Lung microvascular endothelial cell (primary cell): ENCODE data around the gene UBE2J2. TPM values are rescaled to one million over a fixed set of nuclear protein-coding genes. Genes with fewer than 3 reads are reported as not detected.

Experiments
- DNase-seq, 2 donors: peaks; one replicate each; pipeline versions ENCODE4 v3.0.0 to v3.0.0-alpha.2; 2010; ENCODE audit warnings: low read depth in 2 of 2
- total RNA-seq: library from RNA; depleted of rRNA; stranded (reverse); fragments of >200 nt; gene quantifications from 2 replicates; pipeline ENCODE4 v1.2.1, GENCODE V29; 2014

The UBE2J2 gene
- total RNA-seq, 1 donor from 2014 or later = 34.9 TPM

DNA sequence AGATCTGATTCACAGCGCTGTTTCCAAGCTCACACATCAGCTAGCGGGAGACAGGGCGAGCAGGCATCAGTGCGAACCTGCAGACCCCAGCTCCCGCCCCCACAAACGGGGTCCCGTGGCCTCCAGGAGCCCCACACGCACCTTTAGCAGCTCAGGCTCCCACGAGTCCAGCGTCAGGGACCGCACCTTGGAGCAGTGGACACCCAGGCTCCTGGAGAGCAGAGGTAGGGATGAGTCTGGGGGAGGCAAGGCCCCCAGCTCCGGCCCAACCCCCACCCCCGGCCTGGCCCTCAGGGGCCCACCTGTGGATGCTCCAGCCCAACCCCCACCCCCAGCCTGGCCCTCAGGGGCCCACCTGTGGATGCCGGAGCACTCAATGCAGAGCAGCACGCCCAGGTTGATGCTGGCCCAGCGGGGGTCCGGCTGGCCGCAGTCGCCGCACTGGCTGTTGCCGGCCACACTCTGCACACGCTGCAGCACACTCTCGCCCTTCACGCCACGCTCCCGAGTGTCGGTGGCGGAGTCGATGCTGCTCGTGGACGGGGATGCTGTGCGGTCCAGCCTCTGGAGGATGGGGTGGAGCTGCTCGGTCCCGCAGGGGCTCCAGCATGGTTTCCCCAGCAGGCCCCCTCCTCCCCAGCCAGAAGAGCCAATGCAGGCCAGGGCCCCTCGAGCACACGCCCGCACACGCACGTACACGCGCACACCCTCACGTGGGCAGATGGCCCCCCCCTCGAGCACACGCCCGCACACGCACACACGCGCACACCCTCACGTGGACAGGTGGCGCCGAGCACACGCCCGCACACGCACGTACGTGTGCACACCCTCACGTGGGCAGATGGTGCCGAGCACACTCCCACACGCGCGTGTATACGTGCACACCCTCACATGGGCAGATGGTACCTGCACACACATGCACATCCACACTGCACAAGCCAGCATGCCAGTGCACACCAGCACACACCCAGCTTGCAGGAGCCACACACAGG is 22.7 kb upstream of the UBE2J2 start:
- no peak for DNase-seq

DNA sequence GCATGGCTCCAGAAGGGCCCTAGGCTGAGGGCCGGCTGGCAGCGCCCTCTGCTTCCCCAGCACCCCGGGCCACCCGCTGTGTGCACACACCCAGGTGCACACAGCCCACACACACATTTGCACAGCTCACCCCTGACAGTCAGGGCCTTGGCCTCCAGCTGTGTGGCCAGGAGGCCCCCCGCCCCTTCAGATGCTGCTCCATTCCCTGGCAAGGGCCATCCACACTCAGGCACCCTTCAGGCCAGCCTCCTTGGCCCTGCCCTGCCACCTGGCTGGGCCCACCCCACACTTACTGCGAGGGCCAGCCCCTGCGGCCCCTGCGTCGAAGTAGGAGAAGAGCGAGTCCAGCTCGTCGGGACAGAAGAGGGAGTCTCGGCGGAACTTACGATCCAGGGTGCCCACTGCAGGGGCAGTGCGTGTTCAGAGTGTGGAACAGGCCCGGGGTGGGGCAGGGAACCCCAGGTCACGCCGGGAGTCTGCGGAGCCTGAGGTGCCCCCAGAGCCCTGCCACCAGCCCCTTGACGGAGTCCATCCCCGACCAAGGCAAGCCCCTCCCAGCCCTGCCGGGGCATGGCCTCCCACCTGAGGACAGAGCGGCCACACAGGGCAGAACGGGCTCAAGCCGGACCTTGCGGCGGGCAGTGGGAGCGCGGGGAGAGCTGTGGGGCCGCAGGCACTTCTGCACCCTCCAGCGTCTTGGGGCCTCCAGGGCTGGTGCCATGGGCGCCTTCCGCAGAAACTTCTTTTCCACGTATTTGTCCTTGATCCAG is 21.7 kb upstream of the UBE2J2 start:
- no peak for DNase-seq

DNA sequence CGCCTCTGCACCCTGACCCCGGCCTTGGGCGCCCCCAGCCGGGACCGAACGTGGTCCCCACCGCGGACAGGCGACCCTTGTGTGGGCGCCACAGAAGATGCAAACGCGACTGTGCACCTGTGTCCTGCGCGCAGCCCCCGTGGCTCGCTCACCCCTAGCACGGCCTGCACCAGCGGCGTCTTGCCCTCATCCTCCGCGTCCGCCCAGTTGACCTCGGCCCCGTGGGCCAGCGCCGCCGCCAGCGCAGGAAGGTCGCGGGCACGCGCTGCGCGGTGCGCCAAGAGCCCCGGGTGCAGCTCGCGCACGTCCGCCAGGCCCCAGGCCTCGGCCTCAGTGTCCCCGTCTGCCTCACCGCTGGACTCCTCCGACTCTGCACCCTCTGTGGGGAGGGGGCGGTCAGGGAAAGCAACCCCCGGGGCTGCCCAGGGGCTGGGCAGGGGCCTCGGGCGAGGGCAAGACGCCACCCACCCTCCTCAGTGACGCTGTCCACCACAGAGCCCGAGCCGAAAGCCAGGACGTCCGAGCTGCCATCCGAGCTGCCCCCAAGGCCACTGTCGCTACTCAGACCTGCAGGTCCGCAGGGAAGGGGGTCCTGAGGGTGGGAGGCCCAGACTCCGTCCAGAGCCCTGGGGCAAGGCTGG is 20.7 kb upstream of the UBE2J2 start:
- no peak for DNase-seq

DNA sequence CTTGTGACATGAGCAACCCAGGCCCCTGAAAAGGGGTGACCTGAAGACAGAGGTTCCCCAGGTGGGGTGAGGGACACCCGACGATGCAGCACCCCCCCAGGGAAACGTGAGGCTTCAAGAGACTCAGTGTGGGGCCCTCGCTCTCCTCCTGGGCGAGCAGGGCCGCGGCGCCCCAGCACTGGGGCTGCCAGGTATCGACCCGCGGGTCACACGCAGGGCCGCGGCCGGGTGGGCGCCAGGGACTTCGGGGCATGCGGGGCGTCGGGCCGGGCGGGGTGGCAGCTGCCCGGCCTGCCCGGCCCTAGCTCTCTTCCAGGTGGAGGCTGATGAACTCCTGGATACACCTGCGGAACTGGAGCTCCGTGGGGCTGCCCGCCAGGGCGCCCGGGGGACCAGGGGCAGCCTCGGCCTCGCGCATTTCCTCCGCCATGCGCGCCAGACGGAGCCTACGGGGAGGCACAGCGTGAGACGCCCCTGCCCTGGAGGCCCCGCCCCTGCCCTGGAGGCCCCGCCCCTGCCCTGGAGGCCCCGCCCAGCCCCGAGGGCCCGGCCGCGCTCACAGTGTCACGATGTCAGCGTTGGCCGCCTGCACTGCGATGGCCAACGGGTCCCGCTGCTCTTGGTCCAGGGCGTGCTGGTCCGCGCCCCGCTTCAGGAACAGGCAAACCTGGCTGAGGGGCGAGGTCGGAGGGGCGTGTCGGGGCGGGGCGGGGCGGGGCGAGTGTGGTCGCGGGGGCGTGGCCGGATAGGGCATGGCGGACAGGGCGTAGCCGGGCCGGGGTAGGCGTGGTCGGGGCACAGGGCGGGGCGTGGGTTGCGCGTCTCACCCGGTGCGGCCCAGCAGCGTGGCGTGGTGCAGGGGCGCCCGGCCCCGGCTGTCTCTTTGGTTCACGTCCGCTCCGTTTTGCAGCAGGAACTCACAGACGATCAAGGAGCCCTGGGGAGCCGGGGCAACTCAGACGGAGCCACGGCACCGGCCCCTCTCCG is 19.9 kb upstream of the UBE2J2 start:
- peak in 1 of 2 donors; percentile 40 for DNase-seq

DNA sequence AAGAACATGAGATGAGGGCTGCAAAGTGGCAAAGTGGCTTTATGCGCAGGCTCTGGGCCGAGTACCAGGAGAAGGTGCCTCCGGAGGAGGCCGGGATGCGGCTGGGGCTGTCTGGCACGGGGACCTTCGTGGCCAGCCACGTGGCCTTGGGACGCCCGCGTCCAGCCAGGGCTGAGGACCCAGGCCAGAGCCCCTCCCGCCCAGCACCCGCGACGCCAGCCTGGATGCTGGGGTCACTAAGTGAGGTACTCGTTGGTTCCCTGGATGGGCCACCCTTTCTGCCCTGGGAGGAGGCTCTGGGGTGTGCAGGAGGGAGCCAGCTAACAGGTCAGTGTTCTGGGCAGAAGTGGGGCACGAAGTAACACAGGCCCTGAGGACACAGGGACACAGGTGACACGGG is 19.2 kb upstream of the UBE2J2 start:
- no peak for DNase-seq

DNA sequence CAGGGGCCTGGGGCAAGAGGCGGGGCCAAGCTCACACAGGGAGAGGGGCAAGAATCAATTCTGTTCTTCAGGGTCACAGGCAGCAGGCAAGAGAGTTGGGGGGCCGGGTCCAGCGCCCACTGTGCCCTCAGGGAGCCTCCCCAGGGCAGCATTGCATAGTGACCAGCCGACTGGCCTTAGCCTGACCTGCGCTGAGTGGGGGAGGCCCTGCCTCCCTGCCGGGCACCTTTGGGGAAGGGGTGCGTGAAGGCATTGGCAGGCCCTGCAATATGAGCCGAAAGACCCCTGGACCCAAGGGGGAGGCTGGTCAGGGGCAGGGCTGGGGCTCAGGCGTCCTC is 18.8 kb upstream of the UBE2J2 start:
- DNase-seq = no peak

DNA sequence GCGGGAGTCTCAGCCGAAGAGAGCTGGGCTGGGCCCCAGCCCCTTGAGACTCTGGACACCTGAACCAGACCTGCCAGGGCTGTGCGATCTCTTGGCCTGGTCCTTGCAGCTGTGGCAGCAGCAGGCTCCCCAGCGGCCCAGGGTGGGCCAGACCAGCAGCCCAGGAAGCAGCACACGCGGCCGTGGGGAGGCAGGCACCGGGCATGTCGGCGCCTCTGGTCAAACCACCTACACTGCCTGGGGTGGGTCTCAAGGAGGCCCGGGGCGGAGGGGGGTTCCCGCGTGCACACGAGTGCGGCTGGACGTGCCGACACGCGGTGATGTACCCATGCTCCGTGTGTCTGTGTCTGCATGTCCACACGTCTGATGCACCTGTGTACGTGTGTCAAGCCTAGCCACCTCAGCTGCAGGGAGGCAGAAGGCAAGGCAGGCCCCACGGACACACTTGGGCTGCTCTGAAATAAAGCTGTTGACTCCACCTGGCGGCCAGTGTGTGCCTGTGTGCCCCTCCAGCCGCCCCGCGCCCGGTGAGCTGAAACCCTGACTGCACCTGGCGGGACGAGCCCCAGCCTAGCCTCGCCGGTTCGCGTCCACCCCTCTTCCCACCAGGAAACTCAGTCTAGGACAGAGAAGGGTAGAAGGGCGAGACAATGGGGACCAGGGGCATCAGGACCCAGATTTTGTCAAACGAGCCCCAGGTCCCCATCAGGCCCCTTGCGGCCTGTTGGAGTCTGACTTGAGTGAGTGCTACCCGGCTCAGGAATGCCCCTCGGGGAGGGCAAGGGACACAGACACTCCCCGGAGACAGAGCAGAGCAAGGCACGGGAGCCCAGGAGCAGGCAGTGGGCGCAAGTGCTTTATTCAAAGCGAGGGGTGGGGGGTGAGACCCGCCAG is 18.1 kb upstream of the UBE2J2 start:
- peak; percentile 63 to 83 for DNase-seq

DNA sequence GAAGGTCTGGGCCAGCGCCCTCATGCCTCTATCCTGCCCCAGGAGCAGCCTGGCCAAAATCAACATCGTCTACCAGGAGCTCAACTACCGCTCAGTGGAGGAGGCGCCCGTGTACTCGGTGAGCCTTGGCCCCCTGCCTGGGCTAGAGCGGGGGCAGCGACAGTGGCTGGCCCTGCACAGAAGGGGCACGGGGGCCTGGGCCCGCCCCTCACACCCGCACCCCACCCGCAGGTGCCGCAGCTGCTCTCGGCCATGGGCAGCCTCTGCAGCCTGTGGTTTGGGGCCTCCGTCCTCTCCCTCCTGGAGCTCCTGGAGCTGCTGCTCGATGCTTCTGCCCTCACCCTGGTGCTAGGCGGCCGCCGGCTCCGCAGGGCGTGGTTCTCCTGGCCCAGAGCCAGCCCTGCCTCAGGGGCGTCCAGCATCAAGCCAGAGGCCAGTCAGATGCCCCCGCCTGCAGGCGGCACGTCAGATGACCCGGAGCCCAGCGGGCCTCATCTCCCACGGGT is 17.4 kb upstream of the UBE2J2 start:
- DNase-seq = no peak

DNA sequence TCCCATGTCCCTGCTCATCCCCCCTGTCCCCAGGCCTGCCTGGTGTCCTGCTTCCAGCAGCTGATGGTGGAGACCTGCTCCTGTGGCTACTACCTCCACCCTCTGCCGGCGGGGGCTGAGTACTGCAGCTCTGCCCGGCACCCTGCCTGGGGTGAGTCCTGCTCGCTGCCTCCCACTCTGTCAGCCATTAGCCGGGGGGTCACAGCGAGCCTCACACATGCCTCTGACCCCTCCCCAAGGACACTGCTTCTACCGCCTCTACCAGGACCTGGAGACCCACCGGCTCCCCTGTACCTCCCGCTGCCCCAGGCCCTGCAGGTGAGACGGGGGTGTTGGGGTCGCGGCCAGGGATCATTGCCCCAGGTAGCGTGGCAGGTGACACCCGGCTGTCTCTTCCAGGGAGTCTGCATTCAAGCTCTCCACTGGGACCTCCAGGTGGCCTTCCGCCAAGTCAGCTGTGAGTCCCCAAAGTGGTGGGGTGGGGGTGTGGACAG is 16.6 kb upstream of the UBE2J2 start:
- DNase-seq = peak; percentile 60 to 80

DNA sequence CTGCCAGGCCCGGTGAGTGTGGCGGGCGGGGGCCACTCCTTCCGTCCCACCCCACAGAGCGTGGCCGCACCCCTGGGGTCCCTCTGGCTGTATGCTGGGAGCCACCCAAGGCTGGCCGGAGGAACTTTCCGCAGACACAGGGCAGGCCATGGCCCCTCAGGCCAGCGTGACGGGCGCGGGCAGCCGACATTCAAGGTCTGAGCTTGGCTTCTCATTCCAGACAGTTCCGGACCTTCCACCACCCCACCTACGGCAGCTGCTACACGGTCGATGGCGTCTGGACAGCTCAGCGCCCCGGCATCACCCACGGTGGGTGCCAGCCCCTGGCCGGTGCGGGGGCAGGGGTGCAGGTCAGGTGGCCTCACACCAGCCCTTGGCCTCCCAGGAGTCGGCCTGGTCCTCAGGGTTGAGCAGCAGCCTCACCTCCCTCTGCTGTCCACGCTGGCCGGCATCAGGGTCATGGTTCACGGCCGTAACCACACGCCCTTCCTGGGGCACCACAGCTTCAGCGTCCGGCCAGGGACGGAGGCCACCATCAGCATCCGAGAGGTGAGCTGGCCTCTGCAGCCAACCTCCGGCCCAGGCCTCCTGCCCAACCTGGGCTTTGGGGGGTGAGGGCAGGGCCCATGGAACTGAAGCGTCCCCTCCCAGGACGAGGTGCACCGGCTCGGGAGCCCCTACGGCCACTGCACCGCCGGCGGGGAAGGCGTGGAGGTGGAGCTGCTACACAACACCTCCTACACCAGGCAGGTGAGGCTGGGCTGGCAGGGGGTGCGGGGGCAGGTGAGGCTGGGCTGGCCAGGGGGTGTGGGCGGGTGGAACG is 13.8 kb upstream of the UBE2J2 start:
- no peak for DNase-seq

DNA sequence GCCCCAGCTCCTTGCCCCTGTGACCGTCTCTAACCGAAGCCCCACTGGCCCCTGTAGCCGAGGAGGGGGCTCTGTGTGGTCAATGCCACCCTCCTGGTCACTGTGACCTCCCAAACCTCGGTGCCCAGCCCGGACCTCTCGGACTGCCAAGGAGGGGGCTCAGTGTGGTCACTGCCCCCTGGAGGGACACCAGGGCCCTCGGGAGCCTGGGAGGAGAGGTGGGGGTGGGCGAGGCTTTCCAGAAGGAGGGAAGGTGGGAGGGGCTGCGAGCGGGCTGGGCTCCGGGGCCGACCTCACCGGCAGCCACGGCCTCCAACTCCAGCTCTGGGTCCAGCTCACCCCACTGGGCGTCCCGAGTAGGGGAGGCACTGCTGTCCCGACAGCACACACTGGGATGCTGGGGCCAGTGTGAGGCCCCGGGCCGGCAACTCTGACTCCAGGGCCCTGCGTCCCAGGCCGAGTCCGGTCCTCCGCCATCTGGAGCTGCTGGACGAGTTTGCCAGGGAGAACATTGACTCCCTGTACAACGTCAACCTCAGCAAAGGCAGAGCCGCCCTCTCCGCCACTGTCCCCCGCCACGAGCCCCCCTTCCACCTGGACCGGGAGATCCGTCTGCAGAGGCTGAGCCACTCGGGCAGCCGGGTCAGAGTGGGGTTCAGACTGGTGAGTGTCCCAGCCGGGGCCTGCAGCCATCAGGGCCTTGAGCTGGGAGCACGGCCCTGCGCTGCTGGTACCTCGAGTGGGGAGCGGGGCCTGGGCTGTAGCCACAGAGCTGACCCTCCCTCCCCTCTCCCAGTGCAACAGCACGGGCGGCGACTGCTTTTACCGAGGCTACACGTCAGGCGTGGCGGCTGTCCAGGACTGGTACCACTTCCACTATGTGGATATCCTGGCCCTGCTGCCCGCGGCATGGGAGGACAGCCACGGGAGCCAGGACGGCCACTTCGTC is 12.9 kb upstream of the UBE2J2 start:
- no peak for DNase-seq

DNA sequence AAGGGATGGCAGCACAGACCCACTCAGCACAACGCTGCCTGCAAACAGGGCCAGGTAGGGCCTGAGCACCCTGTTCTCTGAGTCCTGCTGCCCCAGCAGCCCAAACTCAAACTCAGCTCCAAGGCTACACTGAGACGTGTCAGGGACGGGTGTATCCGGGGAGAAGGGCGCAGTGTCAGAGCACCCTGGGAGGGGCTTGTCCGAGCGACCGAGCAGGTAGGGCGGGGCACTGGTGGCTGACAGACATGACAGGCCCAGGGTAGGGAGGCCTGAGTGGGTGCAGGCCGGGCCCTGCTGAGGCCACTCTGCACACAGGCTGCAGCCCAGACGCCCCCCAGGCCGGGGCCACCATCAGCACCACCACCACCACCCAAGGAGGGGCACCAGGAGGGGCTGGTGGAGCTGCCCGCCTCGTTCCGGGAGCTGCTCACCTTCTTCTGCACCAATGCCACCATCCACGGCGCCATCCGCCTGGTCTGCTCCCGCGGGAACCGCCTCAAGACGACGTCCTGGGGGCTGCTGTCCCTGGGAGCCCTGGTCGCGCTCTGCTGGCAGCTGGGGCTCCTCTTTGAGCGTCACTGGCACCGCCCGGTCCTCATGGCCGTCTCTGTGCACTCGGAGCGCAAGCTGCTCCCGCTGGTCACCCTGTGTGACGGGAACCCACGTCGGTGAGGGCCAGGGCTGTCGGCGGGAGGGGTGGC is 12.1 kb upstream of the UBE2J2 start:
- DNase-seq = no peak

DNA sequence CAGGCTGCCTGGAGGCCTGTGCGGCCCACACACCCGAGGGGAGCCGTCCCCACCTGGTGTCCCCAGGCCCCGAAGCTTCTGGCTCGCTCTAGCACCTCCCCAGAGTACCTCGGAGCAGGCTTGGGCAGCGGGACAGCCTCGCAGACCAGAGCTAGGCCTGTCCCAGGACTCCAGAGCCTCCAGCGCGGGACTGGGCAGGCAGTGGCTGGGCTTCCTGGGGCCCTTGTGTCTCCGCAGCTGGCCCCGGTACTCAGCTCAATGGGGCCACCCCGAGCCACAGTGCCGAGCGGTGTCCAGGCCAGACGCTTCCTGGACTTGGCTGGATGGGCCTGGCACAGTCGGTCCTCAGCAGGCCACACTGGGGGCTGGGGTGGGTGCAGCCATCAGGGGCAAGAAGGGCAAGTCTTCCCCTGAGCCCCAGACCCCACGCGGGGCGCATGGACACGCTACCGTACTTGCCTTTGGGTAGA is 11.5 kb upstream of the UBE2J2 start:
- no peak for DNase-seq

DNA sequence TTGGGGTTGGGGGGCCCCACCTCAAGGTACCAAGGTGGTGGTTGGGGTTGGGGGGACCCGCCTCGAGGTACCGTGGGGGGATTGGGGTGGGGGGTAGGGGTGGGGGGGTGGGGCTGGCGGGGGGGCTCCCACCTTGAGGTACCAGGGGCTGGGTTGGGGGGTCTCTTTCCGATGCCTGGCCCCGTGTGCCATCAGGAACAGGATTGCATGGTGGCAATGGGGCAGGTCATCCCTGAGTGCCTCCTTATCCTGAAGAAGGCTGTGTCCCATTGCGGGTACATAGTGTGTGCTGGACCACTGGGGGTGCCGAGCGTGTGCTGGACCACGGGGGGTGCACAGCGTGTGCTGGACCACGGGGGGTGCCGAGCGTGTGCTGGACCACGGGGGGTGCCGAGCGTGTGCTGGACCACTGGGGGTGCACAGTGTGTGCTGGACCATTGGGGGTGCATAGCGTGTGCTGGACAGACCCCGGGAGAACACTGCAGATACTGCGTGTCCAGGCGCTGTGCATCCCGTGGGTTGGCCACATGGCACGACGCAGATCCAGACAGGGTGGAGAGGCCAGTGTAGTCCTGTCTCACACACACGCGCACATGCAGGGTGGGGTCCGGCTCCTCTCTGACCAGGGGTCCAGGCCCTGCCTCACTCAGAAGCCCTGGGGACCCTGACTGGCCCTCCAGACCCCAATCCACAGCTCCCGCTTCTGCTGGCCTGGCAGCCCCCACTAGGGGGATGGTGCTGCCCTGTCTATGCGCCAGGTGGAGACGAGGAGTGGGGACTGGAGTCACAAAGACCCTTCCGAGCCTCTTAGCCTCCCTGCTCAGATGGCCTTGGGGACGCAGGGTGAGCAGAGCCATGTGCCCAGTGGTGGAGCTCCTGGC is 10.8 kb upstream of the UBE2J2 start:
- no peak for DNase-seq

DNA sequence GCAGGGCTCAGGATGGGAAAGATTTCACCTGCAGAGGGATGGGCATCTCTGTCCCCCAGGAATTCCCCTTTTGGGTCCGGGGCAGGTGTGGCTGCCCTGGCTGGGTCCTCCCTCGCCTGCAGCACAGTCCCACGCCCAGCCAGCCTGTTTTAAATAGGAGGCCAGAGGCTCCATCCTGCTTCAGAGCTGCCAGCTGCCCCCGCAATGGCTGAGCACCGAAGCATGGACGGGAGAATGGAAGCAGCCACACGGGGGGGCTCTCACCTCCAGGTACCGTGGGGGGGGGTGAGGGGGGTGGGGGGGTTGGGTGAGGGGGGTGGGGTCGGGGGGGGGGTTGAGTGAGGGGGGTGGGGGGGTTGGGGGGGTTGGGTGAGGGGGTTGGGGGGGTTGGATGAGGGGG is 10.2 kb upstream of the UBE2J2 start:
- no peak for DNase-seq

DNA sequence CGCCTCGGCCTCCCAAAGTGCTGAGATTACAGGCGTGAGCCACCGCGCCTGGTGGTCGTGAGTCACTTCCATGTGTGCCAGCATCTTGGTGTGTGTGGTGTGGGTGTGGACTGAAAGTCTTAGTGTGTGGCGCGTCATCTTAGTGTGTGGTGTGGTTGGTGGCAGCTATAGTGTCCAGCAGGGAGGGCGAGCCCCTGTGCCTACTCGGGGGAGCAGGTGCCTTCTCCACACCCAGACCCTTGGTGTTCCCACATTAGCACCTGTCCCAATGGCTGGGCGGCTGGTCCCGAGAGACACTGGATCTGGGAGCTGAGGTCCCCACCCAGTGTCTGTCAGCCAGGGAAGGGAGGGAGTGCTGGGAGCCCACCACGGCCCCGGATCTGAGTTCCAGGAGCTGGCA is 9.3 kb upstream of the UBE2J2 start:
- peak in 1 of 2 donors; percentile 68 for DNase-seq
